MM.1S (cell line): ENCODE measurements around the gene RMND5A.
"Not testable (repeated sequence)": the region's sequence is repeated elsewhere in the genome, so short reads cannot be mapped to it uniquely, and the experiment has no call there.

Experiments
- EZH2 ChIP-seq: fragments of 300-600 bp; sonication (generic); optimal IDR thresholded peaks from 2 replicates; pipeline ENCODE3; 2017; ENCODE audit warnings: low read depth, mild to moderate bottlenecking, antibody characterized with exemption, low read length, mixed read lengths
- EZH2phosphoT487 ChIP-seq: fragments of 300-600 bp; sonication (generic); IDR thresholded peaks from 2 replicates; pipeline ENCODE4 v1.6.1; 2018; ENCODE audit warnings: antibody characterized with exemption, low read length
- TF ChIP-seq, protein P1 (sequence below): fragments of 300-600 bp; sonication (generic); IDR thresholded peaks from 2 replicates; pipeline ENCODE4 v1.5.1; 2016; ENCODE audit warnings: antibody characterized with exemption, low read length, mixed read lengths

DNA sequence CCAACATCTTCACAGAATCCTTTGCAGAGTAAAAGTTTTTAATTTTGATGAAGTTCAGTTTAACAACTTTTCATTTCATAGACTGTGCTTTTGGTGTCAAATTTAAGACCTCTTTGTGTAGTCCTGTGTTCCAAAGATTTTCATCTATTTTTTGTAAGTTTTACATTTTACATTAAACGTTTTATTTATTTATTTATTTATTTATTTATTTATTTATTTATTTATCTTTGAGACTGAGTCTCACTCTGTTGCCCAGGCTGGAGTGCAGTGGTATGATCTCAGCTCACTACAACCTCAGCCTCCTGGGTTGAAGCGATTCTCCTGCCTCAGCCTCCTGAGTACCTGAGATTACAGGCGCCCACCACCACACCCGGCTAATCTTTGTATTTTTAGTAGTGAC lies 12.0 kb upstream of the RMND5A start:
- TF ChIP-seq, protein P1, sequence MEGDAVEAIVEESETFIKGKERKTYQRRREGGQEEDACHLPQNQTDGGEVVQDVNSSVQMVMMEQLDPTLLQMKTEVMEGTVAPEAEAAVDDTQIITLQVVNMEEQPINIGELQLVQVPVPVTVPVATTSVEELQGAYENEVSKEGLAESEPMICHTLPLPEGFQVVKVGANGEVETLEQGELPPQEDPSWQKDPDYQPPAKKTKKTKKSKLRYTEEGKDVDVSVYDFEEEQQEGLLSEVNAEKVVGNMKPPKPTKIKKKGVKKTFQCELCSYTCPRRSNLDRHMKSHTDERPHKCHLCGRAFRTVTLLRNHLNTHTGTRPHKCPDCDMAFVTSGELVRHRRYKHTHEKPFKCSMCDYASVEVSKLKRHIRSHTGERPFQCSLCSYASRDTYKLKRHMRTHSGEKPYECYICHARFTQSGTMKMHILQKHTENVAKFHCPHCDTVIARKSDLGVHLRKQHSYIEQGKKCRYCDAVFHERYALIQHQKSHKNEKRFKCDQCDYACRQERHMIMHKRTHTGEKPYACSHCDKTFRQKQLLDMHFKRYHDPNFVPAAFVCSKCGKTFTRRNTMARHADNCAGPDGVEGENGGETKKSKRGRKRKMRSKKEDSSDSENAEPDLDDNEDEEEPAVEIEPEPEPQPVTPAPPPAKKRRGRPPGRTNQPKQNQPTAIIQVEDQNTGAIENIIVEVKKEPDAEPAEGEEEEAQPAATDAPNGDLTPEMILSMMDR = not testable (repeated sequence)
- TF ChIP-seq EZH2, EZH2phosphoT487: not testable (repeated sequence)
